Ovary (tissue), 9 donors: Measurements from ENCODE around the gene RUNX2. TPM values are rescaled to one million over a fixed set of nuclear protein-coding genes. Genes with fewer than 3 reads are reported as not detected.

ENCODE experiments used
- DNase-seq, 5 donors: peaks; one replicate each; pipeline ENCODE4 v3.0.0-alpha.2; 2019 to 2020
- H3K27ac ChIP-seq, 2 donors: fragments of 200-600 bp; one replicate each; pipeline versions ENCODE4 v1.5.1 to v1.8.0; 2019 to 2022
- H3K27me3 ChIP-seq: fragments of 200-600 bp; one replicate; pipeline ENCODE4 v1.8.0; 2022
- H3K36me3 ChIP-seq: fragments of 200-600 bp; sonication (generic); one replicate; pipeline ENCODE4 v1.5.1; 2019
- H3K4me1 ChIP-seq: one replicate; pipeline ENCODE4 v1.8.1; 2013; ENCODE audit warnings: mild to moderate bottlenecking, moderate library complexity; ENCODE audit not compliant: insufficient read depth
- H3K4me3 ChIP-seq: fragments of 200-600 bp; sonication (generic); one replicate; pipeline ENCODE4 v1.5.1; 2017
- H3K9me3 ChIP-seq, 2 donors: fragments of 200-600 bp in 1 of 2; sonication (generic) in 1 of 2; one replicate each; pipeline versions ENCODE4 v1.5.1 to v1.8.1; 2013 to 2019; ENCODE audit warnings: mild to moderate bottlenecking in 1 of 2, moderate library complexity in 1 of 2
- EP300 ChIP-seq: sonication (generic); formaldehyde crosslinking; IDR thresholded peaks from one replicate; pipeline ENCODE4 v1.6.1; 2017; ENCODE audit warnings: antibody characterized with exemption
- POLR2A ChIP-seq: fragments of 450-650 bp; IDR thresholded peaks from one replicate; pipeline ENCODE4 v1.6.1; 2017; ENCODE audit warnings: antibody characterized with exemption, mild to moderate bottlenecking, moderate library complexity
- WGBS, 3 donors: extraction: QIAGEN DNeasy Blood & Tissue Kit in 1 of 3; methylation state at CpG; one replicate each; pipeline versions ENCODE4 v1.1.5 to v1.1.7; 2013 to 2017; 5-methylcytosine and 5-hydroxymethylcytosine counted together
- intact Hi-C, 4 donors: fragments of 100-400 bp; cut with DNase I; formaldehyde crosslinking; loops; one replicate each; pipeline versions ENCODE4 v1.11.0 to v1.15.1; 2022 to 2023
- polyA plus RNA-seq, 2 donors: library from polyadenylated mRNA; stranded (reverse); fragments of 200-250 nt in 1 of 2; fragments of 350-450 nt in 1 of 2; fragmentation: Illumina TruSeq in 1 of 2; extraction: RNeasy Lipid Tissue Mini Kit (QIAGEN cat#74804) in 1 of 2; gene quantifications; one replicate each; pipeline ENCODE4 v1.2.3, GENCODE V29; 2013 to 2014
- total RNA-seq, 7 donors: library from RNA; depleted of rRNA in 2 of 7; stranded (reverse); fragments of >200 nt in 2 of 7; fragmentation: NEBNext Ultra II Directional in 3 of 7; extraction: Animal tissue kit (Norgen Biotek cat#: 25700) in 3 of 7; gene quantifications; one replicate each; pipeline versions ENCODE4 v1.1.0 to v1.2.4, GENCODE V29; 2016 to 2023
- TF ChIP-seq, protein P1 (sequence below), 3 donors: fragments of 450-650 bp in 2 of 3; fragments of 200-600 bp in 1 of 3; IDR thresholded peaks; one replicate each; pipeline versions ENCODE4 v1.5.1 to v1.8.0; 2016 to 2022; ENCODE audit warnings: antibody characterized with exemption in 3 of 3, mild to moderate bottlenecking in 1 of 3
- donor health status: DM: no; HTN: no; CAD: no; lungs with moderate emphysema.
- donor health status: DM: no; HTN: no; CAD: no.
- donor health status: Bipolar disorder and iron deficiency.
- donor health status: DM: yes; HTN: yes; CAD: no.
- donor health status: DM: no; HTN: no; CAD: no.
- donor health status: DM: yes; HTN: yes; CAD: no.

RUNX2 gene
- total and polyA plus RNA-seq, 9 donors: 1.1 to 25.2 (median 3.3) TPM

DNA sequence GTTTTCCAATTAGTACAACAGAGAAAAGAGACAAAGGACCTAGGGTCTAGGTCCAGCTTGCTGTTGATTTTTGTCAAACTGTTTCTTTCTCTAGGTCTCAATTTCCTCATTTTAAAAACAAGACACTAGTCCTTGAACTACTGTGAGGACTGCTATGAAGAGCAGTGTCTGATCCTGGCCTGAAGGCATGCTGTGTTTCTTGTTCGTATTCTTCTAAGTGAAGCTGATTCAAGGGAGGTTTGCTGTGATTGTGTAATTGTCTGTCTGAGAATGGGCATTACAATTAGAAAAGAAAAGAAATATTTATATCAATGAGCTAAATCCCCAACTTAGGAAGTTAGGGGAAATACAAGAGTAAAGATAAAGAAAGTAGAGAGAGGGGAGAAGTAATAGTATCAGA is 277.8 kb downstream of the RUNX2 start:
- H3K27ac ChIP-seq: no peak overlapping the region
- intact Hi-C loops: no loop called here
- TF ChIP-seq EP300: no peak
- TF ChIP-seq, protein P1, sequence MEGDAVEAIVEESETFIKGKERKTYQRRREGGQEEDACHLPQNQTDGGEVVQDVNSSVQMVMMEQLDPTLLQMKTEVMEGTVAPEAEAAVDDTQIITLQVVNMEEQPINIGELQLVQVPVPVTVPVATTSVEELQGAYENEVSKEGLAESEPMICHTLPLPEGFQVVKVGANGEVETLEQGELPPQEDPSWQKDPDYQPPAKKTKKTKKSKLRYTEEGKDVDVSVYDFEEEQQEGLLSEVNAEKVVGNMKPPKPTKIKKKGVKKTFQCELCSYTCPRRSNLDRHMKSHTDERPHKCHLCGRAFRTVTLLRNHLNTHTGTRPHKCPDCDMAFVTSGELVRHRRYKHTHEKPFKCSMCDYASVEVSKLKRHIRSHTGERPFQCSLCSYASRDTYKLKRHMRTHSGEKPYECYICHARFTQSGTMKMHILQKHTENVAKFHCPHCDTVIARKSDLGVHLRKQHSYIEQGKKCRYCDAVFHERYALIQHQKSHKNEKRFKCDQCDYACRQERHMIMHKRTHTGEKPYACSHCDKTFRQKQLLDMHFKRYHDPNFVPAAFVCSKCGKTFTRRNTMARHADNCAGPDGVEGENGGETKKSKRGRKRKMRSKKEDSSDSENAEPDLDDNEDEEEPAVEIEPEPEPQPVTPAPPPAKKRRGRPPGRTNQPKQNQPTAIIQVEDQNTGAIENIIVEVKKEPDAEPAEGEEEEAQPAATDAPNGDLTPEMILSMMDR (IDR thresholded peaks at IDR 0.05): no peak
- no peak for TF ChIP-seq POLR2A
- H3K27me3 ChIP-seq: no peaks in the 10 kb centered on the region
- no peaks in the 10 kb centered on the region for H3K36me3 ChIP-seq
- 73 to 90% (median 75%) methylated on average over 1 of the region's 1 CpG for WGBS, 3 donors
- DNase-seq: no peak
- no peaks in the 10 kb centered on the region for H3K4me1 ChIP-seq
- H3K9me3 ChIP-seq: no peaks in the 10 kb centered on the region
- H3K4me3 ChIP-seq: no peak overlapping the region

DNA sequence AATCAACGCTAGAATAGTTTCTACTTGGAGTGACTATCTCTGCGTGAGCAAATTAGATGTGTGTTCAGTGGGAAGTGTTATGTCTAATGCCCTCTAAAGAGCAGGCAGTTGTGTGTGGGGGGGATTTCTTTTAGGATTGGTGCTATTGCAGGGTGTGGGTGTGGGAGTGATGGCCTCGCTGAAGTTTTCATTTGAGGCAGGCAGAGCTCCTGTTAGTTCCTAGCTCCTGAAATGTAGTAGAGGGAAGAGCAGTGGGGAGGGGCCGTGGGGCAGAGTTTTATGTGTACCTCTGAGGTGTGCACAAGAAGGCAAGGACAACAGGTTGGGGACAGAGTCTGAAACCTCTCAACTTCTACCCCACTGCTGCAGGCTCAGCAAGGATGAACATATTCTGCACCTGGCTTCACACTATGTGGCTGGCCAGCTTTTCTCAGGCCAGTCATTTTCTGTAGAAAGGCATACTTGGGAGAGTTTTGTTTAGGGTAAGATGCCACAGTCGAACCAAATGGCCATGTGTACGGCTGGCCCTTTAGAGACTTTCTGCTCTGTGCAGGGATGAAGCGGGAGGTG is 278.8 kb downstream of the RUNX2 start:
- Histone ChIP-seq H3K27me3 (no peaks in the 10 kb centered on the region), H3K4me3 (no peak overlapping the region), H3K36me3 (no peaks in the 10 kb centered on the region), H3K9me3 (no peaks in the 10 kb centered on the region), H3K4me1 (no peaks in the 10 kb centered on the region), H3K27ac (no peak overlapping the region)
- 48 to 73% (median 53%) methylated on average over 7 of the region's 7 CpGs for WGBS, 3 donors
- no peak for DNase-seq
- no peak for TF ChIP-seq POLR2A
- TF ChIP-seq EP300: no peak
- TF ChIP-seq, protein P1 (IDR thresholded peaks at IDR 0.05): no peak
- intact Hi-C loops: no loop called here

DNA sequence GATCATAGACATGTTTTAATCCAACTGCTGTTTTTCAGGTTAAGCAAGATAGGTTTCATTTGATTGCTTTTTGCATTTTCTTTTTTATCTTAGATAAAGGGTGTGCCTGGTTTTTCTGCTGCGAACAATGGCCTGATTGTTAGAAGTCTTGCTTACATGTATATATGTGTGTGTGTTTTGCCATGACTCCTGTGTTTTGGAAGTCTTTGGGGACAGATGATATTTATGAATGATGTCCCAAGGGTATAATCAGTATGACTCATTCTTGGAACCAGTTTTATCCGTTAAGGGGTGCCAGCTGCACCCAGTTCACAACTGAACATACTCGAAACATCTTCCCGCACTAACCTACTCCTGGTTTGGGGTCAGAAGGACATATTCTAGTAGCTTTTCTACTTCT is 279.7 kb downstream of the RUNX2 start:
- no peaks in the 10 kb centered on the region for H3K36me3 ChIP-seq
- H3K27me3 ChIP-seq: no peaks in the 10 kb centered on the region
- no peak for DNase-seq
- no peaks in the 10 kb centered on the region for H3K9me3 ChIP-seq
- intact Hi-C loops: no loop called here
- no peaks in the 10 kb centered on the region for H3K4me1 ChIP-seq
- no peak overlapping the region for H3K4me3 ChIP-seq
- 59 to 76% (median 66%) methylated on average over 4 of the region's 4 CpGs for WGBS, 3 donors
- no peak overlapping the region for H3K27ac ChIP-seq
- no peak for TF ChIP-seq EP300
- no peak for TF ChIP-seq POLR2A
- TF ChIP-seq, protein P1 (IDR thresholded peaks at IDR 0.05): no peak

DNA sequence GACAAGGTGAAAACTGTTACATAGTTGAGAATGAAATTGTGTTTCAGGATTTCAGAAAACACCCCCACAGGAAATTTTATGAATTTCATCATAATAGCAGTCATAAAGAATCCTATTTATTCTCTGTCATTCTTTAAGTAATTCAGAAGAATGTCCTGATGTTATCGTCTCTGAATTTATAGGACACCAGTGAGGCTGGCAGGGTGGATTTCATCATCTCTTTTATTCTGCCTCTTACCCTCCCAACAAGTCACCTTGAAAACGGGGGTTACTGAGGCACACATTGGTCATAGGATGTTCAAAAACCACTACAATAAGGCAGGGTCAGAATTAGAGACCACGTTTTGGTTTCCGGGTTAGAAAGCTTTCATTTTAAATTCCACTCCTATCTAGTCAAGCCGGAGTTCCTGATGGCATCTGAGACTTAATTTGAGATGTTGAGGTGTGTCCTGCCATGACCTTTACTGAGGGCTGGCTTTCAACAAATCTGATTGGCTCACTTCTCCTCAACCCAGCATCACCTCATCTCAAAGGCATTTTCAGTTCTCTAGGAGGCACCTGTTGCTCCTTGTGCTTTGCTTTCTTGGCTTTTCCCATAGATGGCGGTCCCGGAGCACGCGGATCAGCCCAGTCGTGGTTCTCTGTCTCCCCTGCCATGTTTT is 280.3 kb downstream of the RUNX2 start:
- 75 to 92% (median 82%) methylated on average over 10 of the region's 10 CpGs for WGBS, 3 donors
- Histone ChIP-seq H3K27ac (no peak overlapping the region), H3K4me3 (no peak overlapping the region), H3K27me3 (no peaks in the 10 kb centered on the region), H3K4me1 (no peaks in the 10 kb centered on the region), H3K36me3 (no peaks in the 10 kb centered on the region), H3K9me3 (no peaks in the 10 kb centered on the region)
- no peak for TF ChIP-seq POLR2A
- no peak for TF ChIP-seq EP300
- intact Hi-C loops: no loop called here
- DNase-seq: no peak

DNA sequence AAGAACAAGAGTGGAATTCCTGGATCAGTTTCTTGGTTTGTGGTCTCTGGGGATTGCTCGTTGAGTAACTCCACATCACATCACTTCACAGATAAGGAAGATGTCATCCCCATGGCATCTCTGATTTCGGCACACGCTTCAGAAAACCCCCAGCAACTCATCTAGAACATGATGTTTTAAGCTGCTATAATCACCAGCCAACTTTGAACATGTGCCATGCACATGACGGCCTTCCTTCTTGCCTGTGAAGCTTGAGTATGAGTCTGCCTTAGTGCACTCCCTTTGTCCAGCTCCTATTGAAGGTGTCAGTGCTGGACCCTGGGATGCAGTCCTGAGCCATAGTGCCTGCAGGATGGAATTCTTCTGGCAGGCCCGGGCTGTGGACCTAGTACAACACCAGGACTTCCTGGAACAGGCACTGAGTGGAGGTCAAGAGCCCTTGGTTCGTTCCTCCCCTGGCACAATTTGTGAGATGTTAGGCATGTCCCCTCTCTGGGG is 281.1 kb downstream of the RUNX2 start:
- H3K27ac ChIP-seq: no peak overlapping the region
- no peak overlapping the region for H3K4me3 ChIP-seq
- DNase-seq: no peak
- no peaks in the 10 kb centered on the region for H3K9me3 ChIP-seq
- no peaks in the 10 kb centered on the region for H3K36me3 ChIP-seq
- H3K27me3 ChIP-seq: no peaks in the 10 kb centered on the region
- no peaks in the 10 kb centered on the region for H3K4me1 ChIP-seq
- intact Hi-C loops: no loop called here
- WGBS, 3 donors: 77 to 90% (median 81%) methylated on average over 6 of the region's 6 CpGs
- TF ChIP-seq EP300: no peak
- no peak for TF ChIP-seq POLR2A
- TF ChIP-seq, protein P1 (IDR thresholded peaks at IDR 0.05): no peak
